ACC112 (cell line): Measurements from ENCODE around the gene ZNF512B.
A peak's percentile ranks its signal among the peaks of the same experiment; 100 is the strongest.

Experiments
- H2AFZ ChIP-seq: fragments of 200-600 bp; sonication (generic); one replicate; pipeline ENCODE4 v1.6.0; 2017; ENCODE audit warnings: antibody characterized with exemption, low read length; ENCODE audit not compliant: unreplicated experiment
- H3K27ac ChIP-seq: fragments of 200-600 bp; sonication (generic); 2 replicates; pipeline ENCODE4 v1.5.1; 2014; ENCODE audit warnings: low read depth, mild to moderate bottlenecking, antibody characterized with exemption, low read length, moderate library complexity
- H3K27me3 ChIP-seq: fragments of 200-600 bp; sonication (generic); 2 replicates; pipeline ENCODE4 v1.6.1; 2014; ENCODE audit warnings: mild to moderate bottlenecking, antibody characterized with exemption, low read length, moderate library complexity, mixed read lengths; ENCODE audit not compliant: insufficient read depth
- H3K36me3 ChIP-seq: fragments of 200-600 bp; sonication (generic); 2 replicates; pipeline ENCODE4 v1.6.1; 2016; ENCODE audit warnings: mild to moderate bottlenecking, antibody characterized with exemption, low read length, moderate library complexity, mixed read lengths; ENCODE audit not compliant: insufficient read depth
- H3K4me1 ChIP-seq: fragments of 200-600 bp; sonication (generic); one replicate; pipeline ENCODE4 v1.6.1; 2016; ENCODE audit warnings: low read length, mixed read lengths; ENCODE audit not compliant: insufficient read depth, unreplicated experiment, control insufficient read depth
- H3K4me3 ChIP-seq: fragments of 200-600 bp; sonication (generic); 2 replicates; pipeline ENCODE4 v1.5.1; 2014; ENCODE audit warnings: mild to moderate bottlenecking, low read depth, low read length
- H3K79me2 ChIP-seq: fragments of 200-600 bp; sonication (generic); one replicate; pipeline ENCODE4 v1.6.0; 2016; ENCODE audit warnings: low read length; ENCODE audit not compliant: control insufficient read depth, unreplicated experiment, insufficient read depth

Gene ZNF512B

GRCh38 chr20:64001607-64002011, 31.9 kb upstream of the ZNF512B start:
- Histone ChIP-seq H3K36me3 (peaks cover 14% of the 10 kb centered on the region), H3K4me1 (no peaks in the 10 kb centered on the region), H3K79me2 (no peaks in the 10 kb centered on the region), H2AFZ (no peak overlapping the region), H3K4me3 (no peak overlapping the region), H3K27me3 (no peaks in the 10 kb centered on the region), H3K27ac (no peak overlapping the region)

GRCh38 chr20:64000906-64001305, 31.2 kb upstream of the ZNF512B start:
- Histone ChIP-seq H2AFZ (no peak overlapping the region), H3K79me2 (no peaks in the 10 kb centered on the region), H3K36me3 (peaks cover 15% of the 10 kb centered on the region), H3K27me3 (no peaks in the 10 kb centered on the region), H3K4me3 (no peak overlapping the region), H3K27ac (no peak overlapping the region), H3K4me1 (no peaks in the 10 kb centered on the region)

GRCh38 chr20:63982937-63983336, 13.2 kb upstream of the ZNF512B start:
- no peak overlapping the region for H2AFZ ChIP-seq

GRCh38 chr20:63980806-63981728, 11.3 kb upstream of the ZNF512B start, which contains the start of gene PRPF6:
Gene PRPF6 (plus strand): TSS chr20:63981132. CDS start chr20:63981246, 114 bp downstream.
- Histone ChIP-seq H3K79me2 (peaks cover 14% of the 10 kb centered on the region), H3K4me3 (peak within 1 kb of the TSS; percentile 97), H3K4me1 (peaks cover 24% of the 10 kb centered on the region), H3K36me3 (peaks cover 11% of the 10 kb centered on the region), H3K27ac (peak within 1 kb of the TSS; percentile 77), H3K27me3 (no peaks in the 10 kb centered on the region), H2AFZ (peak within 1 kb of the TSS; percentile 83)

More at GRCh38 chr20:63982937-63983336, 13.2 kb upstream of the ZNF512B start:
- Histone ChIP-seq H3K27me3 (no peaks in the 10 kb centered on the region), H3K79me2 (peaks cover 14% of the 10 kb centered on the region), H3K36me3 (peaks cover 11% of the 10 kb centered on the region), H3K4me1 (peaks cover 17% of the 10 kb centered on the region), H3K4me3 (no peak overlapping the region; the same call in 1 of the 2 replicates), H3K27ac (no peak overlapping the region)

- Histone ChIP-seq H3K79me2 (peaks cover 14% of the 10 kb centered on the region), H3K4me1 (peaks cover 24% of the 10 kb centered on the region), H2AFZ (no peak overlapping the region), H3K36me3 (peaks cover 9% of the 10 kb centered on the region), H3K27me3 (no peaks in the 10 kb centered on the region), H3K4me3 (peak overlapping the region; percentile 97), H3K27ac (no peak overlapping the region)
These were observed 10.6 kb upstream of the ZNF512B start for GRCh38 chr20:63980317-63980805.

GRCh38 chr20:63979557-63980316, 10.0 kb upstream of the ZNF512B start, which contains the start of gene SAMD10:
Gene SAMD10 (minus strand): TSS chr20:63979642. CDS start chr20:63979467, 175 bp downstream.
- Histone ChIP-seq H3K4me1 (peaks cover 24% of the 10 kb centered on the region), H3K27me3 (no peaks in the 10 kb centered on the region), H3K36me3 (peaks cover 4% of the 10 kb centered on the region), H3K79me2 (peaks cover 14% of the 10 kb centered on the region), H2AFZ (peak within 1 kb of the TSS; percentile 53), H3K4me3 (peak within 1 kb of the TSS; percentile 97), H3K27ac (no peak within 1 kb of the TSS)

GRCh38 chr20:63979229-63979556, 9.5 kb upstream of the ZNF512B start:
- Histone ChIP-seq H3K36me3 (no peaks in the 10 kb centered on the region), H3K4me1 (peaks cover 24% of the 10 kb centered on the region), H3K27ac (no peak overlapping the region), H3K4me3 (peak overlapping the region; percentile 78), H2AFZ (peak overlapping the region; percentile 53), H3K27me3 (no peaks in the 10 kb centered on the region), H3K79me2 (peaks cover 14% of the 10 kb centered on the region)

GRCh38 chr20:63978319-63979228, 8.8 kb upstream of the ZNF512B start:
- Histone ChIP-seq H3K4me3 (peak overlapping the region; percentile 78), H3K4me1 (peaks cover 24% of the 10 kb centered on the region), H3K27ac (no peak overlapping the region), H2AFZ (peak overlapping the region; percentile 47), H3K79me2 (peaks cover 14% of the 10 kb centered on the region), H3K36me3 (no peaks in the 10 kb centered on the region), H3K27me3 (no peaks in the 10 kb centered on the region)

- no peaks in the 10 kb centered on the region for H3K36me3 ChIP-seq
- H3K4me3 ChIP-seq: no peak overlapping the region
- H3K27ac ChIP-seq: no peak overlapping the region
- no peak overlapping the region for H2AFZ ChIP-seq
- peaks cover 11% of the 10 kb centered on the region for H3K79me2 ChIP-seq
- H3K4me1 ChIP-seq: peaks cover 24% of the 10 kb centered on the region
- H3K27me3 ChIP-seq: no peaks in the 10 kb centered on the region
These were observed 8.1 kb upstream of the ZNF512B start for GRCh38 chr20:63977739-63978276.
